ENCODE results near the gene CD46. TPM values are rescaled to one million over a fixed set of nuclear protein-coding genes. Genes with fewer than 3 reads are reported as not detected.

Gene CD46
- total RNA-seq, 4 donors from 2014 or later: 65.5 to 209 (median 180) TPM

DNA sequence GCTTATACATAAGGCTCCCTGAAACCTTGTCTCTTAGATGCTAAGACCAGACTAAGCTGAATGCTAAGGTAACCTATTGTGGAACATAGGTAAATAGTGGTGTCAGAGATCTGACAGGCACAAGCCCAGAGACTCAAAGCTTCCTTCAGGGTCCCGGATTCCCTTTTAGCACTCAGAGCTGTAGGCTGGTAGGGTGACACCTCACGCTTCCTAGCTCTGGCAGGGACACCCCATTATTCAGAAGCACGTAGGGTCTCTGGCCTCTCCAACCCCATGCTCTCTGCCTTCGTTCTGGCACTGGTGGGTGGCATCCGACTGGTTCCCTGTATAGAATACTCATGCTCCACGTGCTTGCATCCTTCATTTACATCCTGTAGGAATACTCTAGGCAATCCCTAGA is 90.7 kb downstream of the CD46 start:
- intact Hi-C loops (cut with DNase I; ENCODE audit: low total_unique reads): no loop called here
- WGBS, 2 donors (ENCODE audit: low coverage in 1 of 2): 83% methylated on average over 6 of the region's 6 CpGs; no CpG with 5 or more reads in 1 of the 2 donors

DNA sequence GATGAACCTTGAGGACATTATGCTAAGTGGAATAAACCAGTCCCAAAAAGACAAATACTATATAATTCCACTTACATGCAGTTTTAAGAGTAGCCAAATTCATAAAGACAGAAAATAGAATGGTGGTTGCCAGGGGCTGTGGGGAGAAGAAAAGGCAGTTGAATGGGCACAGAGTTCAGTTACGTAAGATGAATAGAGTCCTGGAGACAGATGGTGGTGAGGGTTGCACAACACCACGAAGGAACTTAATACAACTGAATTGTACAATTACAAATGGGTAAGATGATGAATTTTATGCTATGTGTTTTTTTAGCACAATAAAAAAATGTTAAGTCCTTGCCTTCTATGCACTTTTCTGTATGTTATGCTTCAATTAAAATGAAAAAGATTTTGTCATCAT is 92.5 kb downstream of the CD46 start:
- in situ Hi-C loops (cut with MboI; ENCODE audit: low pct_ligation_motif_present in 1 of 4, low pct_unique_long_range_greater_than_20kb in 1 of 4, low sequenced_read_pairs in 3 of 4): no loop called here
- 65 to 78% methylated on average over 2 of the region's 2 CpGs for WGBS, 2 donors (ENCODE audit: low coverage in 1 of 2)
- intact Hi-C loops (cut with DNase I; ENCODE audit: low total_unique reads): no loop called here
- H3K36me3 ChIP-seq: no peaks in the 10 kb centered on the region
- no peaks in the 10 kb centered on the region for H3K9me3 ChIP-seq
- no peak for DNase-seq
- no peak overlapping the region for H3K4me3 ChIP-seq
- H3K27me3 ChIP-seq: no peaks in the 10 kb centered on the region
- no peak for TF ChIP-seq POLR2AphosphoS5 (IDR thresholded peaks at IDR 0.05)
- TF ChIP-seq, protein P1, sequence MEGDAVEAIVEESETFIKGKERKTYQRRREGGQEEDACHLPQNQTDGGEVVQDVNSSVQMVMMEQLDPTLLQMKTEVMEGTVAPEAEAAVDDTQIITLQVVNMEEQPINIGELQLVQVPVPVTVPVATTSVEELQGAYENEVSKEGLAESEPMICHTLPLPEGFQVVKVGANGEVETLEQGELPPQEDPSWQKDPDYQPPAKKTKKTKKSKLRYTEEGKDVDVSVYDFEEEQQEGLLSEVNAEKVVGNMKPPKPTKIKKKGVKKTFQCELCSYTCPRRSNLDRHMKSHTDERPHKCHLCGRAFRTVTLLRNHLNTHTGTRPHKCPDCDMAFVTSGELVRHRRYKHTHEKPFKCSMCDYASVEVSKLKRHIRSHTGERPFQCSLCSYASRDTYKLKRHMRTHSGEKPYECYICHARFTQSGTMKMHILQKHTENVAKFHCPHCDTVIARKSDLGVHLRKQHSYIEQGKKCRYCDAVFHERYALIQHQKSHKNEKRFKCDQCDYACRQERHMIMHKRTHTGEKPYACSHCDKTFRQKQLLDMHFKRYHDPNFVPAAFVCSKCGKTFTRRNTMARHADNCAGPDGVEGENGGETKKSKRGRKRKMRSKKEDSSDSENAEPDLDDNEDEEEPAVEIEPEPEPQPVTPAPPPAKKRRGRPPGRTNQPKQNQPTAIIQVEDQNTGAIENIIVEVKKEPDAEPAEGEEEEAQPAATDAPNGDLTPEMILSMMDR (IDR thresholded peaks at IDR 0.05): no peak
- no peak for TF ChIP-seq POLR2A (IDR thresholded peaks at IDR 0.05)
- no peak for TF ChIP-seq EP300 (IDR thresholded peaks at IDR 0.05; ENCODE audit: low read depth)
- peaks cover 17 to 46% (median 24%) of the 10 kb centered on the region in 4 donors for H3K4me1 ChIP-seq
- H3K27ac ChIP-seq: no peak overlapping the region

More for the DNA sequence above, 90.7 kb downstream of the CD46 start:
- Histone ChIP-seq H3K4me3 (no peak overlapping the region), H3K36me3 (no peaks in the 10 kb centered on the region), H3K4me1 (peaks cover 12 to 40% (median 14%) of the 10 kb centered on the region in 4 donors), H3K27me3 (no peaks in the 10 kb centered on the region), H3K27ac (no peak overlapping the region), H3K9me3 (no peaks in the 10 kb centered on the region)
- no peak for DNase-seq
- TF ChIP-seq POLR2AphosphoS5 (IDR thresholded peaks at IDR 0.05): no peak
- TF ChIP-seq, protein P1 (IDR thresholded peaks at IDR 0.05): no peak
- no peak for TF ChIP-seq POLR2A (IDR thresholded peaks at IDR 0.05)
- TF ChIP-seq EP300 (IDR thresholded peaks at IDR 0.05; ENCODE audit: low read depth): no peak
- in situ Hi-C loops (cut with MboI; ENCODE audit: low pct_ligation_motif_present in 1 of 4, low pct_unique_long_range_greater_than_20kb in 1 of 4, low sequenced_read_pairs in 3 of 4): no loop called here

Small RNA genes within 50 kb of the gene (small RNA-seq; reads per million reads assigned to genes)
- gene RNA5SP534: 0 reads per million in 4 donors

Other genes starting within 250 kb of the CD46 start
- not detected for gene CR1L, start 106.9 kb upstream of the CD46 start, total RNA-seq
- 10 to 100 TPM in 2 of 4 donors, 1 to 10 TPM in 2; 7.5 to 85.2 (median 9.7) TPM for gene CD34, start 159.1 kb downstream of the CD46 start, total RNA-seq